ENCODE measurements around the gene GLI3. TPM values are rescaled to one million over a fixed set of nuclear protein-coding genes. Genes with fewer than 3 reads are reported as not detected.

The GLI3 gene
- total RNA-seq, 1 donor from 2014 or later: 136 TPM

DNA sequence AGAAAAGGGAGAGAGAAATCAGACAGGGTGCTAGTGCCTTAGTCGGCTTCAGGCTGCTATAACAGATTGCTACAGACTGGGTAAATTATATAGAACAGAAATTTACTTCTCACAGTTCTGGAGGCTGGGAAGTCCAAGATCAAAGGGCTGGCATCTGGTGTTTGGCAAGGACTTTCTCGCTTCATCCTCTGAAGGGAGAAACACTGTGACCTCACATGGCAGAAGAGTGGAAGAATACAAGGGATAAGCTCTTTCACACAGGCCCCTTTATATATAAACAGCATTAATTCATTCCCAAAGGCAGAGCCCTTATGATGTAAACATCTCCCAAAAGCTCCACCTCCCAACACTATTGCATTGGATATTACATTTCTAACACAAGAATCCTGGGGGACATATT is 298.6 kb downstream of the GLI3 start:
- Mint-ChIP-seq H3K27ac (ENCODE audit: unreplicated experiment) (no peak overlapping the region), H3K4me1 (peaks cover 11% of the 10 kb centered on the region)

GRCh38 chr7:41933427-41933826 is 303.6 kb downstream of the GLI3 start:
- no peaks in the 10 kb centered on the region for H3K27me3 Mint-ChIP-seq (ENCODE audit: low read depth)
- H3K4me1 Mint-ChIP-seq: no peaks in the 10 kb centered on the region
- peaks cover 5% of the 10 kb centered on the region for H3K9me3 Mint-ChIP-seq
- DNase-seq (ENCODE audit: low read depth, low spot score): no peak
- no peak for TF ChIP-seq CTCF (conservative IDR thresholded peaks at IDR 0.05)
- no peak overlapping the region for H3K4me3 Mint-ChIP-seq
- H3K36me3 Mint-ChIP-seq (ENCODE audit: low read depth): no peaks in the 10 kb centered on the region
- no peak overlapping the region for H3K27ac Mint-ChIP-seq (ENCODE audit: unreplicated experiment)

More for the DNA sequence above, 298.6 kb downstream of the GLI3 start:
- no peaks in the 10 kb centered on the region for H3K36me3 Mint-ChIP-seq (ENCODE audit: low read depth)
- H3K9me3 Mint-ChIP-seq: peaks cover 5% of the 10 kb centered on the region
- no peak overlapping the region for H3K4me3 Mint-ChIP-seq
- peaks cover 12% of the 10 kb centered on the region for H3K27me3 Mint-ChIP-seq (ENCODE audit: low read depth)
- no peak for DNase-seq (ENCODE audit: low read depth, low spot score)
- no peak for TF ChIP-seq CTCF (conservative IDR thresholded peaks at IDR 0.05)

DNA sequence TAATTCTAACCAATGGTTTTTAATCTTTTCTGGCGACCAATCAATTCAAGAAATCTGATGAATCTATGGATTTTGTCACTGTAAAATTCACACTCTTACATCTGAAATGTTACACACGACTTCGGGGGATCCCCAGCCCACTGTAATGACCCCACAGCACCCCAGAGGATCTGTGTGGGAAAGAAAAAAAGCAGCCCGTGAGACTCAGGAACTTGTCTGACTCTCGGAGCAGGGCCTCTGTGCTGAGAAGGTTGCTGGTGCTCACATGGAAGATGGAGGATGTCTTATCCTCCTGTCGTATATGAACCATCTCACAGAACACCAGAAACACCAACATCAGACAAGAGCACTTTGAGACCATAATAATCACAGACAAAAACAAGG is 305.8 kb downstream of the GLI3 start:
- Mint-ChIP-seq H3K27me3 (ENCODE audit: low read depth) (no peaks in the 10 kb centered on the region), H3K36me3 (ENCODE audit: low read depth) (no peaks in the 10 kb centered on the region), H3K4me3 (no peak overlapping the region), H3K9me3 (peaks cover 5% of the 10 kb centered on the region), H3K27ac (ENCODE audit: unreplicated experiment) (no peak overlapping the region), H3K4me1 (no peaks in the 10 kb centered on the region)
- no peak for TF ChIP-seq CTCF (conservative IDR thresholded peaks at IDR 0.05)
- DNase-seq (ENCODE audit: low read depth, low spot score): no peak

- DNase-seq (ENCODE audit: low read depth, low spot score): no peak
- no peak overlapping the region for H3K4me3 Mint-ChIP-seq
- H3K27me3 Mint-ChIP-seq (ENCODE audit: low read depth): no peaks in the 10 kb centered on the region
- no peak for TF ChIP-seq CTCF (conservative IDR thresholded peaks at IDR 0.05)
- H3K36me3 Mint-ChIP-seq (ENCODE audit: low read depth): no peaks in the 10 kb centered on the region
- no peak overlapping the region for H3K27ac Mint-ChIP-seq (ENCODE audit: unreplicated experiment)
- no peaks in the 10 kb centered on the region for H3K4me1 Mint-ChIP-seq
- peaks cover 4% of the 10 kb centered on the region for H3K9me3 Mint-ChIP-seq
Measured at GRCh38 chr7:41930538-41931262, 306.3 kb downstream of the GLI3 start.

GRCh38 chr7:41928781-41929180 is 308.2 kb downstream of the GLI3 start:
- Mint-ChIP-seq H3K9me3 (no peaks in the 10 kb centered on the region), H3K27me3 (ENCODE audit: low read depth) (no peaks in the 10 kb centered on the region), H3K27ac (ENCODE audit: unreplicated experiment) (no peak overlapping the region), H3K4me3 (no peak overlapping the region), H3K4me1 (no peaks in the 10 kb centered on the region), H3K36me3 (ENCODE audit: low read depth) (no peaks in the 10 kb centered on the region)
- DNase-seq (ENCODE audit: low read depth, low spot score): no peak
- no peak for TF ChIP-seq CTCF (conservative IDR thresholded peaks at IDR 0.05)

Measured in neural crest cell (in vitro differentiated cells).